CD4-positive, alpha-beta T cell treated with Interleukin-17A for 4 hours (primary cell): ENCODE data around the gene MAMLD1.

Experiments
- DNase-seq: peaks from one replicate; pipeline ENCODE4 v3.0.0-alpha.2; 2020; ENCODE audit warnings: mixed read lengths

MAMLD1 gene

DNA sequence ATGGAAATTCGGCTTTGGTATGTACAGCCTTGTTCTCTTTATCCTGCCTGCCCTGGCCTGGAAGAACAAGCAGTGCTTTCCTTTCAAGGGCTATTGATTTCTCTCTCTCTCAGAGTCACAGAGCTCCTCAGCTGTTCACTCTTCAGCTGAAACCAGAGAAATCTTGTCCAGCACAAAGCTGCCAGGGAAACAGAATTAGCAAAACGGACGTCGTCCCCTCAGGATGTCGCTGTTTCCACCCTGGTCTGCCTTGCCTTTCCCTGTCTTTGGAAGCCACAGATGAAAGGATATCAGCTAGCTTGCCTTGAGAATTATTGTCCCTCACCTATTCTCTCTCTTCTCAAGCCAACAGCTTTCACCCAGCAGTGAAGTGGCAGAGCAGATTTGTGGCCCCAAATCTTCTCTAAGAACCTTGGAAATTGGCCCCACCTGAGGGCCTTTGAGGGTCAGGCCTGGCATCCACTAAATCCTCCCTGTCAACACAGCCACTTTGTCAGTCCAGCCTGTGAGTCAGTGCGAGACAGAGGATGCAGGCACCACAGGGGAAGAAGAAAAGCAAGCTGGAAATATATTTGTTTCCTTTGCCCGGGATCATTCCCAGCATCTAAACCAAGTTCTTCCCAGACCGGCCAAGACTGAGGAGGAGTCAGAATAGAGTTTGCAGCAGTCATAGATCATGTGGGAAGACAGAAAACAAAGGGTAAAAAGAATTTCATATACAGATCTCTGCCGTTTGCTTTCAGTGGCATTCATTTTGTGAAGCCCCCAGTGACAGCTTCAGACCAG lies 141.5 kb downstream of the MAMLD1 start:
- DNase-seq: no peak

DNA sequence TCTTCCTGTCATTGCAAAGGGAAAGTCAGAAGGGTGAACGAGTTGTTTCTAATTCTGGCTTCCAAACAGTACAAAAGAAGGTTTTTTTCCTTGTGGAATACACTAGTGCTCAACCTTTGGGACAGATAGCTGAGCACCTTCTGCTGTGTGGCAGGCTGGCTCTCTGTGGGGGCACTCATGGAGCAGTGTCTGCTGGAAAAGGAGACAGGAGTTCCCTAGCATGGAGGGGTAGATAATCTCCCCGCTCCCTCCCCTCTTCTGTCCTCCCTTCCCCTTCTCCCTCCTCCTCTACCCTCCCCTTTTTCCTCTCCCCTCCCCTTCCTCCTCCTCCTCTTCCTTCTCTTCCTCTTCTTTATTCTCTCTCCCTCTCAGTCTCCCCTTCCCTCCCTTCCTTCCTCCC lies 142.9 kb downstream of the MAMLD1 start:
- no peak for DNase-seq

DNA sequence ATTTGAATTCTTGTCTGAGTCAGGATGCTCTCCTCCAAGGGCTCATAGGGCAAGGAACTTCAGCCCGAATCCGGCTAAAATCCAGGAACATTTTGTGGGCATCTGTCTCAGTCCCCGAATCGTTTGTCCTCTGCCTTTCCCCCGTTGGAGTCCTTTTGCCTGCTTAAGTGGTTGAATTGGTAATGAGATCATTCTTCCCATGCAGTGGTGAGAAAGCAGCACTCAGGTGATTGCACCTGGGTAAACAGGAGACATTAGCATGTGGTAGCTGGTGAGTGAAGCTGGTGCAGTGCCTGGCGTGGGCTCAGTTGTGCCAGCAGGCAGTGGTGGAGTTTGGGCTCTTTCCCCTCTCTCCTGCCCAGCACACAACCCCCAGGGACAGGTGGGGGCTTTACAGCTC lies 143.4 kb downstream of the MAMLD1 start:
- no peak for DNase-seq

DNA sequence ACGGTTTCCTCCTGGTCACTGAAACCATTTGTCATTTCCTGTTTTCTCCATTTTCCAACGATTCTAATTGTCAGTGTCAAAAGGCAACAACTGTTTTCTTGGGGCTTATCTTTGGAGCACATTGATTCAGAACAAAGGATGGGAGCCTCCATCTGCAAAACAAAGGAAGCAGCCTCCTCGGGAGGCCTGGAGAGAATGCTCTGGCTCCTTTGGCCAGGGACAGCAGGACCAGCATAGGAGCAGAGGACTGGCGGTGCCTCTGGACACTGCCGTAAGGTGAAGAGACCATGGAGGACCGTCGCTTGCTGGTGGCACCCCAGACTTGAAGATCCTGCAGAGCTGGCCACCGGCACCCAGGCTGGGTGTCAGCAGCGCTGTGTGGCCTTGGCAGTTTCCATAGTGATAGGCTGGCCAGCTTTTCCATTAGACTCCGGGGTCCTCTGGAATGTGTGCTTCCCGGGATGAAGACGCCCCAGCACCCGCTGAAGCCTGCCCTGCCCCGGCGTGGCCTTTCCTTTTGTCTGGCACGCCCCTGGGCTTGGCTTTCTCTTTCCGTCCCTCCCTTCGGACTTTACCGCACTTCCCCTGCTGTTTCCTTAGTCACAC lies 144.2 kb downstream of the MAMLD1 start:
- DNase-seq: no peak

DNA sequence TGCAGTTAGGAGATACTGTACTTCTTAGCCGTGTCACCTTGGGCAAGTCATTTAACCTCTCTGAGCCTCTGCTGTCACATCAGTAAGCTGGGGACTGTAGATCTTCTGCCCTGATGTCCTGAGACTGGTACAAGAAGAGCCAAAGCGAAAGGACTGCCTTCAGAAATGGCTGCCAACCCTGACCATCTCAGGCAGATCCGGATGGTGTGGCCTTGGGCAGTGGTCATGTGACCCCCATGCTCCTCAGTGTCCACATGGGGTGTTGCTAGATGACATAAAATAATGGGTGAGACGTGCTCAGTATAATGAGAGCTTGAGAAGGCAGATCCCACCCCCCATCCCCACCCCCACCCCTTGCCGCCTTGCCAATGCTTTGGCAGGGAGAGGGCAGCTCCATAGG lies 144.9 kb downstream of the MAMLD1 start:
- no peak for DNase-seq

DNA sequence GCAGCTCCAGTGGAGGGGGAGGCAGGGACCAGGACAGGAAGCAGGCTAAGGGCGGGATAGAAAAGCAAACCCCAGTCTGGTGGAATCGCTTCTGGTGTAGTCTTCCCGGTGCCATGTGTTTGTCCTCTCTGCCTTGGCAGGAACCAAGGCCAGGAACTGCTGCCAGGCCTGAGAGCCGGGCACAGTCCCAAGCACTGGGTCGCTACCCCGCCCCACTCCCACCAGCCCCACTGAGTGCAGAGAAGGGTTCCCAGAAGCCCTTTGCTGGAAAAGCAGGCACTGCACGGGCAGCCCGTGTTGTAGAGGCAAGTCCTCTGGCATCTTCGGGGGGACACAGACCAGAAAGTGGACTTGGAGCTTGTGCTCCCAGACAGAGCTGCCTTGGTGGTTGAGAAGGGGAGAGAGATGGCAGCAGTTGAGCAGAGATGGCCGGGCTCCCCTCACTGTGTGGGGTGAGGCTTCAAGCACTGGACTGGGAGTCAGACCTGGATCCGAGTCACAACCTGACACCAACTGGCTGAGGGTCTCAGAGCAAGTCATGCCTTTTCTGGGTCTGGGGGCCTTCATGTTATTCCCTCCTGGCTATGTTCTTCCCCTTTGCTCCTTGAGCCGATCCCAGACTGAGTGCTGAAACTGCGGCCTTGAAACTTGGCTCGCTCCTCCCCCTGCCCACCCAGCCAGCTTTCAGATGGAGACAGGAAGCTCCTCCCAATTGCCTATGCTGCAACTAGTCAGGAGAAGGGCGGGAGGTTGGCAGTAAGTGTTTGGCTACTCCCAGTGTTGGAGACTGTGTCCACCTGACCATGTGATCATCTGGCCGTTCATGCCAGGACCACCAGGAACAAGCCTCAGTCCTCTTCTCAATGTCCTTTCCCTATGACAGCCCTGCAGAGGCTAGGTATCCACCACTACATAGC lies 145.6 kb downstream of the MAMLD1 start:
- no peak for DNase-seq

DNA sequence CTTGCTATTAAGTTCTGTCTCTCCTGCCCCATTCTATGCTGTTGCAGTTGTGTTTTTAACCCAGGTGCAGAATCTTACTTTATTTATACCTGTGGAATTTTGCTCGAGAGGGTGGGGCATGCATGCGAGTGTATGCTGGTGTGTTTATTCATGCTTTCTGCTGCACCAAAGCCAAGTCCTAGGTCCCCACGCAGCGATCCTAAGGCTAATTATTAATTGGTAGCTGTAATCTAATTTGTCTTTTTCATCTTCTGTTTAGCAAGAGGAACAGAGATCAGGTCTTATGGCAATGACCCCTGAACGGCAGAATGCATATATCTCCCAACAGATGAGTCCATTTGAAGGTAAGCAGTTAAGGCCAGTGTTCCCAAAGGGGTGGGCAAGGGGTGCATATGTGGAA lies 146.6 kb downstream of the MAMLD1 start:
- no peak for DNase-seq

DNA sequence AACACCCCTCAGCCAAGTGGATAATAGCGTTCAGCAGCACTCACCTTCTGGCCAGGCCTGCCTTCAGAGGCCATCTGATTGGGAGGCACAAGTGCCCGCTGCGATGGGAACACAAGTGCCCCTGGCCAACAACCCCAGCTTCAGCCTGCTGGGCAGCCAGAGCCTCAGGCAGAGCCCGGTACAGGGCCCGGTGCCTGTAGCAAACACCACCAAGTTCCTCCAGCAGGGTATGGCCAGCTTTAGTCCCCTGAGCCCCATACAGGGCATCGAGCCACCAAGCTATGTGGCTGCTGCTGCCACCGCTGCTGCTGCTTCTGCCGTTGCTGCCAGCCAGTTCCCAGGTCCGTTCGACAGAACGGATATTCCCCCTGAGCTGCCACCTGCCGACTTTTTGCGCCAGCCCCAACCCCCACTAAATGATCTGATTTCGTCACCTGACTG lies 149.4 kb downstream of the MAMLD1 start:
- no peak for DNase-seq

DNA sequence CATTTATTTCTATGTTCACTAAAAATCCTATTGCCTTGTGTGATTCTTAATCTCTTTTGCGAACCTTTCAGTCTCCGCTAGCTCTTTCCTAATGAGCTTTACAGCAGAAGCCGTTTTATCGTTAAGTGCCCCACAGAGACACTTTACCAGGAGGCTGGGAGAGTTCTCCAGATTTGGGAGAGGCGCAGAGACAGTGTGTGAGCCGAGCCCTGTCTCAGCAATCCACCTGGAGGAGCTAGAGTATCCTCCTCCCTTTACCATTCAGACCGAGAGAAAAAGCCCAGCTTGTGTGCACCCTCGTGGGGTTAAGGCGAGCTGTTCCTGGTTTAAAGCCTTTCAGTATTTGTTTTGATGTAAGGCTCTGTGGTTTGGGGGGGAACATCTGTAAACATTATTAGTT lies 150.4 kb downstream of the MAMLD1 start:
- DNase-seq: no peak

DNA sequence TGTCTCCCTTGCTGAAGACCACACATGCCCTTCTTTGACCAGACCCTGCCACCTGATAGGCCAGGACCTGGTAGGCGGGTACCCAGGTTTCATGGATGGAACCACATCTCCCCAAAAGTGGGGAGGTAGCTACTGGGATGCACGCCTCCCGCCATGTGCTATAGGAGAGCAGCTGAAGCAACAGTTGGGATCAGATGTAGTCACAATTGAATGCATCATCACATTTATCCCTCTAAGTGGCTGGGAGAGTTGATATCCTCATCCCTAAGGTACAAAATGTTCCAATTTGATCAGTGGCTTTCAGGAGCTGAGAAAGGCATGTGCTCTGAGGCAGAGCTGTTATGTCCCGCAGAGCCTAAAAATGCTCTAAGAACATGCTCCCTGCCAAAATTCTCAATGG lies 151.3 kb downstream of the MAMLD1 start:
- no peak for DNase-seq

DNA sequence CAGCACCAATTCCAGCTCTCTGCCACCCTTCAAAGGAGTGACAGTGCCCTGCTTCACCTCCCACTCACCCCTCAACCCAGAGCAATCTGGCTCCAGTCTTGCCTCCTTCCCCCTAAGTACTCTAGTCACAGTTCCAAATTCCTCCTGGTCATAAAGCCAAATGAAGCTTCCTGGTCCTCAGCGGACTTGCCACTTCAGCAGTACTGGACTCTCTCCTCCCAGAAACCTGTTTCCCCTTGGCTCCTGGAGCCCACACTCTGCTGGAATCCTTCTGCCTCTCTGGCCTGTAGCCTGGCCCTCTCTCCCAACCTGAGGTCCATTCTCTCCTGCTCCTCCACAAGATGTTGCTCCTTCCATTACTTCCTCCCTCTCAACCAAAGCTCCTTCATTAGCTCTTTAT lies 152.7 kb downstream of the MAMLD1 start:
- no peak for DNase-seq

DNA sequence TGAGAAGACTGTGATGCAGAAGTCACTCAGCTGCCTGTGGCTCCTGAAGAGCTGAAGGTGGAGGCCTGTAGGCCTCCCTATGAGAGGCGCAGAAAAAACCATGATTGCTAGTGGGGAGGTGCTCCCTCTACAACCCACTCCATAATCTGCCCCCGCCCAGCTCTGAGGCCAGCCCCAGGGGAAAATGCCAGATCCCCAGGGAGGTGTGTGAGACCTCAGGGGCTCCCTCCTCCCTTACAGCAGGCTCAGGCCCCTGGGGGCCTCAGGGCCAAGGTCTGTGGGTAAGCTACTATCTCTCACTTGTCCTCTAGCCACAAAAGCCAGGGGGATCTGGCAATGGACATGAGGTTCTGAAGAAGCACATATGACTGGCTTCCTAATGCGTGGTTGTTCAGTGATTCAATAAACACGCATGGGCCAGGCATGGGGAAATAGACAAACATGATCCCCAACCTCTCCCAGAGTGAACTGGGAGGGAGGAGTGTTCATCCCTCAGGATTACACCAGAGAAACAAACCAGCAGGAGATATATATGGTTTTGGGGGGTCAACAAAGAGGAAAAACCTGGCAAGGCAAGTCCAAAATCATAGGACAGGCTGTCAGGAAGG lies 154.3 kb downstream of the MAMLD1 start:
- DNase-seq: no peak

DNA sequence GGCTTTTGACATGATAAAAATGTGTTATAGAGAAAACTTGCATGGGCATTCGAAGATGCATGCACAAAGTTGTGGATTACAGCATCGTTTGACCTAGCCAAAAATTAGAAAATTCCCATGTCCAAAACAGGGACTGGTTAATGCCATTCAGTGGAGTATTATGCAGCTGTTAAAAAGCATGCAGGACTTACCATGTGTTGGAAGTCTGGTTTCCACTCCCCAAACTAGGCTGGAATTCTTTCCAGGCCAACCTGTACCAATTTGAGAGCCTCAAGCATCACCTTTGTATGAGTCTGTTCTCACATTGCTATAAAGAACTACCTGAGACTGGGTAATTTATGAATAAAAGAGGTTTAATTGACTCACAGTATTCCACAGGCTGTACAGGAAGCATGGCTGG lies 159.4 kb downstream of the MAMLD1 start:
- no peak for DNase-seq

DNA sequence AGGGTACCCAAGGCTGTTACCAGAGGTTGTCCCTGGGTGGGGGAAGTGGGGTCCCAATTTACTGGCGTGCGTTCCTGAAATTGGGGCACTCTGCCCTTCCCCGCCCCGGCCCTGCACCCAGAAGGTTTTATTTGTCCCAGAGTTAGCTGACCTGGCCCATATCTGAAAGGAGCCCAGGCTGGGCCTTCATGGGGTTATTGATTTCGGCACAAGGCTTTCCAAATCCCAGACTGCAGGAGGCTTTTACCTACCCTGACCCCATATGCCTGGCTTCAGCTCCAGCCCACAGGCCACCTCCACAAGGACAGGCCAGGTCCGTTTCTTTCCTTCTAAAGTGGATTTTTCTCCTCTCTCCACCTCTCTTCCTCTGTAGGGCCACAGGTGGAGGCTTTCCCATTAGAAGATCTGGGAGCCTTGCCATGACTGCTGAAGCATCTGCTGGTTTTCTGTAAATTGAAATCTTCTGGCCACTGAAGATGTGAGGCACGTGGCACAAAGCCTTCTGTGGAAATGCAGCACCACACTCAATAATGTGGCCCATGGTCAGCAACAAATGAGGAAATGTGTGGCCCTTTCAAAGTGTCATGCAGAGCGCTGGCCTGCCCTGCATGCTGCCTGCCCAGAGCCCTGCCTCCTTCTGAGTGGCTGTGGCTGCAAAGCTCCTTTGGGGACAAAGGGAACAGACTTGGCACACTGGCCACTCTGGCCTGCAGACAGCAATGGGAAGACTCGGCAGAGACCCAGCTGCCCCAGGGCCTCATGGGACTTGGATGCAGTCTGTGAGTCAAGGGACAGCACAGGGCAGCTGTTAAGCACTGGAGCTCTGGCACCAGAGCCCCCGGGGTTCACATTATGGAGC lies 162.2 kb downstream of the MAMLD1 start:
- DNase-seq: no peak

DNA sequence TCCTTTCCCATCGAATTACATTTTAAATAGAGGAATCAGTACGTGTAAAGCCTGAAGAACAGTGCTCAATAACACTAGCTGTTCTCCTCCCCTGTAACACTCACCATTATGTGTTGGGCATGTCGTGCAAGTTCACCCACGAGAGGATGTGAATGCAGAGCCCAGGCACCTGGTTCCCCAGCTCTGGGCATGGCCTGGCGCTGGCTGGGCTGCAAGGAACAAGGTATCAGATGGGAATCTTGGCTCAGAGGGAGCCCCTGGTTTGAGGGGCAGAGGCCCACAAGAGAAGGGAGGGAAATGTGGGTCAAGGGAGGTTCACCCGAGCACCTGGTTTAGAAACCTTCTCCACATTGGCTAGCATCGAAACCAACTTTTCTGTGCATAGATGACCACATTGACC lies 163.6 kb downstream of the MAMLD1 start:
- no peak for DNase-seq

DNA sequence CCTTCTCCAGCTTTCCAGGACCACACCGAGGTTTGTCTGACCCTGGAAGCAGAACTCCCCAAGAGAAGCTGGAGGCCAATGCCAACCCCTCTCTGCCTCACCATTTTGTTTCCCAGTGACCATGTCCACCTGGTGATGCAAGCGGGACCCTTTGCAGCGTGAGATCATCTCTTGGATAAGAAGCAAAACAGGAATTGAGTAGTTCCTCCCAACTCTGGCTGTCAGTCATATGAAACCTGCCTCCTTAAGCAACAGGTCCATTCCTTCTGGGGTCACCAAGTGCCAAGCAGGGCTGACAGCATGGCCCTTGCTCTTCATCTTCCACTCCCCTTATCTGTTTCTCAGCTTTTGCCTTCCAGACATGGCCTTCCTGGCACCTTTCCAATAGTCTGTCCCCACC lies 164.0 kb downstream of the MAMLD1 start:
- DNase-seq: no peak

DNA sequence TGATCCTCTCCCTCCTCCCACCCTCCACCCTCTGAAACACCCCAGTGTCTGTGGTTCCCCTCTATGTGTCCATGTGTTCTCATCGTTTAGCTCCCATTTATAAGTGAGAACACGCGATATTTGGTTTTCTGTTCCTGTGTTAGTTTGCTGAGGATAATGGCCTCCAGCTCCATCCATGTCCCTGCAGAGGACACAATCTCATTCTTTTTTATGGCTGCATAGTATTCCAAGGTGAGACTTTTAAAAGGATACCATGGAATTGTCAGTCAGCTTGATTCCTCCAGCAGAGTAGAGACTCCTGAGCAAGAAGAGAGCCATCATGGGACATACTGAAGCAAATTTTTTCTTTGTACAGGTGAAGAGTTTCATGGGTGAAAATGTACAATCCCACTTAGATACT lies 166.5 kb downstream of the MAMLD1 start:
- no peak for DNase-seq

DNA sequence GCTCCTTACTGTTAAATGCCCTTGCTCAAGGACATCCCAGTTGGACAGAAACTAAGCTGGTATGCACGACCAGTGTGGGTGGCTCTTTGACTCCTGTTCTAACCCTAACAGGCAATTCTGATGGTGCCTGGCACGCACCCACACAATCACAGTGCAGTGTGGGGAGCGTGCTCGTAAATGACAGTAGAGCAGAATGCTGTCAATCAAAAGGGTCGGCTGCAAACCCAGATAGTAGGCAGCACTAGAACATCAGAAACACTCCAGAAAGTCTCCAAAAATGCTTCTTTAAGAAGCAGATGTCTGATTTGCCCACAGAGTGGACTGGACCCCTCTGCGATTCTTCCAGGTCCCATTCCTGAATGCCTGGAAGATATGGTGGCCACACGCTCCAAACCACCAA lies 167.7 kb downstream of the MAMLD1 start:
- no peak for DNase-seq

DNA sequence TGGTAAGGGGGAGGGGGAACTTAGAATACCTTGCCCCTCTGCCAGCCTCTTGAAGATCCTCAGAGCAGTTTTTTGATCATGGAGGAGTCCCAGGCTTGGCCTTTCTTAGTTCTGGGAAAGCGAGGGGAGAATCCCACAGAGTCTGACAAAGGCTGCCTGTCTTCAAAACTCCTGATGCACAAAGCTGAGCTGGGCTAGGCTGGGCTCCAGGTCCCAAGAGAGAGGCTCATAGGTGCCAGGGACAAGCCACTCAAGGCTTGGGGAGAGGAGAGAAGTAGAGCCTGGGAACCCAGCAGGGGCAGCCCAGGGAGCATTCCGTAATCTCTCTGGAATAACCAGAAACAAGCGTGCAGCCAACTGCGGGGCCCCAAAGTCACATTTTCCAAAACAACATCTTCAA lies 168.3 kb downstream of the MAMLD1 start:
- DNase-seq: no peak

DNA sequence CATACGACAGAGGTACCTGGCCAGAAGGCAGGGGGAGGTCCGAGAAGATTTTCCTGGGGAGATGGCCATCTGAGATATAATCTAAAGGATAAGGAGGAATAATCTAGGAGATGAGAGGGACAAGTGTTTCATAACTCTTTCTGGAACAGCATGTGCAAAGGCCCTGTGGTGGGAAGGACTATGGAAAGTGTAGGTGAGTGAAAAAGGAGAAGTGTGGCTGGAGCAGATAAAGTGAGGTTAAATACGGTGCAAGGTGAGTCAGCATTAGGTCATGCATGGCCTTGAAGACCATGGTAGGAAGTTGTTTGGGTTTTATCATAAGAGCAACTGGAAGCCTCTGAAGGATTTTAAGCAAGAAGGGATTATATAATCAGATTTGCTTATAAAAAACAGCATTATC lies 170.7 kb downstream of the MAMLD1 start:
- no peak for DNase-seq

DNA sequence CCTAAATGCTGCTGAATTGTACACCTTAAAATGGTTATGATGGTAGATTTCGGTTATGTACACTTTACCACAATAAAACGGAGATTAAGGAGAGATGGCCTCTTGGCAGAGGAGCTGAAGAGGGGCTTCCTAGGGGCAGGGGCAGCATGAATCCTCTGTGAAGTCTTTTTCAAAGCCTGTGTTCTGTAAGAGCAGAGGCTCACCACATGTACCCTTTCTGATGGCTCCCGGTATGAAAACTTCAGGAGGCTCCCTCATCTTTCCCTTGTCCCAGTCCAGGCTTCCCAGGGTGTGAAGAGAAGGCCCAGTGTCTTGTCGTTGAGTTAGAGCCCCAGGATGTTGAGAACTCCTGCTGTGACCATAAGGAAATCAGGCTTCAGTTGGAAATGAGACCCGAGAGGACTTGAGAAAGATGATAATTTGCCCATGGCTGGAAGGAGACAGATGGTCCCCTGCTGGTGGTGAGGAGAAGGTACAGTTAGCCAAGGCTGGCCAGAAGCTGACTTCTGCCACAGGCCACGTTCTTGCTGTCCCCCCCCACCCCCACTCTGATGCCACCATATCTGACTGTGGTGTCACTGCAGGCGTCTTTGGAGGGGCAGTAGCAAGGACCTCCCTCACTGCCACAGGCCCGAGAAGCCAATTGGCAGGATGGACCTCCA lies 173.5 kb downstream of the MAMLD1 start:
- DNase-seq: no peak

DNA sequence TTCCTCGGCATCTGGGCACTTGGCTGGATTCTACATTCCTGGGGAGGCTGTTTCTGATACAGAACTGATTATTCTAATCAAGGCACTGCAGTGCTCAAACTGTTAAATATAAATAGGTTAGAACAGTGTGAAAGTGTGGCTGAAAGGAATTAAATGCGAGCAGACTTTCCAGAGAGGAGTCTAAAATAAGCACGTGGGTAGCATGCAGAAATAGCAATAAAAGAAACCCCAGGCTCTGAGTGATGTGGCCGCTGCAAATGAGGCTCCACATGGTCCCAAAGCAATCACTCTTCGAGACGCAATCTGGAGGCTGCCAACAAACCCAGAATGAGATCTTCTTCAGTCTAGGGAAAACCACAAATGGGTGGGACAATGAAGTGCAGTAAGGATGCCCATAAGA lies 174.7 kb downstream of the MAMLD1 start:
- DNase-seq: no peak
